IMR-90 (cell line): ENCODE results near the gene UNC13B. TPM values are rescaled to one million over a fixed set of nuclear protein-coding genes. Genes with fewer than 3 reads are reported as not detected.

Experiments used
- ATAC-seq: fragments of 200-7000 bp; cut with Tn5 transposase; 2 replicates; pipeline ENCODE4 v1.9.1; 2020; ENCODE audit warnings: low read depth, mild to moderate bottlenecking, moderate library complexity
- BruUV-seq: library from RNA; stranded (reverse); fragments of 400-500 nt; replicated peaks from 2 replicates; lab custom pipeline; 2021; lab: Mats Ljungman, UMichigan
- CTCF ChIA-PET: fragments of 300-600 bp; formaldehyde crosslinking; extraction: SDS; loops from one replicate; lab custom pipeline; 2021; ENCODE audit warnings: antibody characterized with exemption; lab: Yijun Ruan, JAX
- POLR2A ChIA-PET: fragments of 300-600 bp; sonication (Branson Sonifier 250); formaldehyde crosslinking; loops from one replicate; lab custom pipeline; 2022; ENCODE audit warnings: antibody characterized with exemption; ENCODE audit not compliant: unreplicated experiment; lab: Charles Lee
- DNase-seq: peaks from one replicate; pipeline ENCODE4 v3.0.0; 2013
- H2AFZ ChIP-seq: replicated peaks from 2 replicates; pipeline ENCODE3; 2013; ENCODE audit warnings: low read length, mild to moderate bottlenecking; ENCODE audit not compliant: poor library complexity
- H2AK5ac ChIP-seq: 2 replicates; pipeline ENCODE4 v1.6.1; 2013; ENCODE audit warnings: low read depth, low read length, inconsistent platforms
- H2AK9ac ChIP-seq: replicated peaks from 2 replicates; pipeline ENCODE3; 2013; ENCODE audit warnings: mild to moderate bottlenecking, low read depth, low read length, moderate library complexity; ENCODE audit not compliant: poor library complexity
- H2BK120ac ChIP-seq: 2 replicates; pipeline ENCODE4 v1.6.1; 2013; ENCODE audit warnings: low read depth, low read length, inconsistent platforms
- H2BK15ac ChIP-seq: 3 replicates; pipeline ENCODE4 v1.6.1; 2013; ENCODE audit warnings: low read depth, low read length, inconsistent platforms
- H2BK20ac ChIP-seq: 2 replicates; pipeline ENCODE4 v1.6.1; 2013; ENCODE audit warnings: low read depth, mild to moderate bottlenecking, inconsistent platforms, low read length, moderate library complexity
- H2BK5ac ChIP-seq: 2 replicates; pipeline ENCODE4 v1.6.1; 2013; ENCODE audit warnings: mild to moderate bottlenecking, low read depth, low read length, inconsistent platforms; ENCODE audit not compliant: poor library complexity, severe bottlenecking
- H3K14ac ChIP-seq: replicated peaks from 2 replicates; pipeline ENCODE4 v1.6.1; 2013; ENCODE audit warnings: low read depth, low read length, inconsistent platforms
- H3K18ac ChIP-seq: 2 replicates; pipeline ENCODE4 v1.6.1; 2013; ENCODE audit warnings: low read depth, low read length, control low read depth
- H3K23ac ChIP-seq: 2 replicates; pipeline ENCODE4 v1.6.1; 2013; ENCODE audit warnings: low read depth, low read length, inconsistent platforms
- H3K27ac ChIP-seq: 2 replicates; pipeline ENCODE4 v1.5.1; 2013; ENCODE audit warnings: mild to moderate bottlenecking, control low read depth, low read length; ENCODE audit not compliant: insufficient read depth
- H3K27me3 ChIP-seq: 2 replicates; pipeline ENCODE4 v1.6.1; 2013; ENCODE audit warnings: low read length; ENCODE audit not compliant: control insufficient read depth, insufficient read depth
- H3K36me3 ChIP-seq: 2 replicates; pipeline ENCODE4 v1.6.1; 2013; ENCODE audit warnings: low read length, mixed read lengths; ENCODE audit not compliant: control insufficient read depth, insufficient read depth
- H3K4ac ChIP-seq: 2 replicates; pipeline ENCODE4 v1.6.1; 2013; ENCODE audit warnings: low read depth, low read length, inconsistent platforms
- H3K4me1 ChIP-seq: 2 replicates; pipeline ENCODE4 v1.6.1; 2013; ENCODE audit warnings: low read length, mixed read lengths; ENCODE audit not compliant: control insufficient read depth, insufficient read depth
- H3K4me2 ChIP-seq: 2 replicates; pipeline ENCODE4 v1.6.1; 2013; ENCODE audit warnings: low read depth, mild to moderate bottlenecking, control low read depth, low read length, moderate library complexity
- H3K4me3 ChIP-seq: 2 replicates; pipeline ENCODE4 v1.5.1; 2013; ENCODE audit warnings: low read depth, mild to moderate bottlenecking, control low read depth, low read length, moderate library complexity; ENCODE audit not compliant: insufficient read depth
- H3K56ac ChIP-seq: 2 replicates; pipeline ENCODE4 v1.6.1; 2013; ENCODE audit warnings: low read length, inconsistent platforms; ENCODE audit not compliant: insufficient read depth; ENCODE audit errors: extremely low read depth
- H3K79me1 ChIP-seq, 2 experiments: 2 replicates each; pipeline ENCODE4 v1.6.1; 2013; ENCODE audit warnings: low read length in 2 of 2, inconsistent platforms in 1 of 2, low read depth in 1 of 2
- H3K9ac ChIP-seq: 2 replicates; pipeline ENCODE4 v1.6.1; 2013; ENCODE audit warnings: low read depth, low read length, control low read depth
- H3K9me1 ChIP-seq: 2 replicates; pipeline ENCODE4 v1.6.1; 2013; ENCODE audit warnings: low read length, inconsistent platforms; ENCODE audit not compliant: insufficient read depth
- H3K9me3 ChIP-seq: 2 replicates; pipeline ENCODE4 v1.6.1; 2013; ENCODE audit warnings: low read length; ENCODE audit not compliant: control insufficient read depth, insufficient read depth
- H4K20me1 ChIP-seq: 2 replicates; pipeline ENCODE4 v1.6.1; 2013; ENCODE audit warnings: low read length, inconsistent platforms; ENCODE audit not compliant: insufficient read depth
- H4K5ac ChIP-seq: 2 replicates; pipeline ENCODE4 v1.6.1; 2013; ENCODE audit warnings: mild to moderate bottlenecking, low read depth, low read length, control low read depth
- H4K8ac ChIP-seq, 2 experiments: 2 replicates each; pipeline ENCODE4 v1.6.1; 2013; ENCODE audit warnings: low read depth in 2 of 2, low read length in 2 of 2, control low read depth in 1 of 2, inconsistent platforms in 1 of 2
- H4K91ac ChIP-seq: 2 replicates; pipeline ENCODE4 v1.6.1; 2013; ENCODE audit warnings: low read depth, low read length, inconsistent platforms; ENCODE audit not compliant: insufficient read depth
- MAFK ChIP-seq: IDR thresholded peaks from 2 replicates; pipeline ENCODE4 v1.6.1; 2012; ENCODE audit warnings: low read depth, low read length, improper control_type of control experiment
- MAZ ChIP-seq: IDR thresholded peaks from 2 replicates; pipeline ENCODE4 v1.6.1; 2012; ENCODE audit warnings: low read depth, mild to moderate bottlenecking, low read length, improper control_type of control experiment, moderate library complexity, borderline replicate concordance
- RAD21 ChIP-seq: IDR thresholded peaks from 2 replicates; pipeline ENCODE4 v1.6.1; 2012; ENCODE audit warnings: low read length, improper control_type of control experiment
- RFX5 ChIP-seq: IDR thresholded peaks from 2 replicates; pipeline ENCODE4 v1.8.0; 2012; ENCODE audit warnings: low read depth, mild to moderate bottlenecking, low read length, moderate library complexity
- WGBS, 2 experiments: methylation state at CpG; one replicate each; pipeline versions ENCODE4 v1.1.5 to v1.1.7; 2013; ENCODE audit warnings: missing lambda C conversion rate in 2 of 2; ENCODE audit not compliant: insufficient read length in 1 of 2; ENCODE audit errors: extremely low coverage in 2 of 2; 5-methylcytosine and 5-hydroxymethylcytosine counted together
- dilution Hi-C: fragments of 300-500 bp; cut with HindIII; formaldehyde crosslinking; loops from one replicate; pipeline ENCODE4 v1.14.3; 2018; ENCODE audit warnings: low sequenced_read_pairs; ENCODE audit not compliant: unreplicated experiment
- in situ Hi-C: fragments of 300-500 bp; cut with MboI; formaldehyde crosslinking; loops from 3 replicates; pipeline ENCODE4 v1.14.3; 2019; ENCODE audit warnings: low sequenced_read_pairs, inconsistent platforms, mixed read lengths
- intact Hi-C: fragments of 100-400 bp; cut with micrococcal nuclease; formaldehyde crosslinking; loops from 2 replicates; pipeline ENCODE4 v1.10.0; 2022
- polyA plus RNA-seq, 3 experiments: library from polyadenylated mRNA; depleted of rRNA; stranded (reverse); fragments of >200 nt; gene quantifications; 2 replicates each; pipeline ENCODE4 v1.2.3, GENCODE V29; 2012; ENCODE audit warnings: low replicate concordance in 1 of 3
- total RNA-seq: library from RNA; depleted of rRNA; stranded (reverse); fragments of >200 nt; gene quantifications from 2 replicates; pipeline ENCODE4 v1.2.3, GENCODE V29; 2012
- TF ChIP-seq, protein P1 (sequence below): conservative IDR thresholded peaks from 2 replicates; pipeline ENCODE4 v1.5.1; 2012; ENCODE audit warnings: mild to moderate bottlenecking, low read depth, low read length, improper control_type of control experiment

UNC13B gene
- total and polyA plus RNA-seq, 2 of the 4 experiments (the other 2 are of a cell fraction) = 7.5 to 14.3 TPM

DNA sequence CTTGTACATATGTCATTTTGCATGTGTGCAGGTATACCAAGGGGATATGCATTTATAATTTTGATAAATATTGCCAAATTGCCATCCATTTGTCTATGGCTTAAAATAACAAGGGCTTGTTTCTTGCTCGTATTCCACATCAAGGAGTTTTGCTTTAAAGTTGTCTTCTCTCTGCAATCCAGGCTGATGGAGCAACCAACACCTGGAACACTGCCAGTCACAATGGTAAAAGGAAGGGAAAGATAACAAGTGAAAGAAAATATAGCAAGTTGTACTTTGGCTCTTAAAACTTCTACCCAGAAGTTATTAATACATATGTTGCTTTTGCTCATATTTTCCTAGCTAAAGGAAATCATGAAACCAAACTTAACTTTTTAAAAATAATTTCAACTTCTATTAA is 156.9 kb downstream of the UNC13B start:
- Histone ChIP-seq H2AK5ac (no peak overlapping the region), H3K79me1 (no peaks in the 10 kb centered on the region), H3K9me1 (no peaks in the 10 kb centered on the region), H2BK5ac (no peak overlapping the region), H4K8ac (no peak overlapping the region), H3K9me3 (no peaks in the 10 kb centered on the region), H3K36me3 (peaks cover 1% of the 10 kb centered on the region; the same call in 1 of the 2 replicates), H3K4ac (no peak overlapping the region), H4K91ac (no peak overlapping the region), H2BK120ac (no peak overlapping the region), H3K9ac (no peak overlapping the region), H3K4me3 (no peak overlapping the region), H2BK20ac (no peak overlapping the region), H3K27me3 (no peaks in the 10 kb centered on the region), H4K20me1 (no peaks in the 10 kb centered on the region), H3K27ac (no peak overlapping the region), H3K4me2 (no peak overlapping the region), H4K5ac (no peak overlapping the region), H3K18ac (no peak overlapping the region), H3K4me1 (no peaks in the 10 kb centered on the region; the same call in 1 of the 2 replicates), H3K56ac (no peak overlapping the region), H2BK15ac (no peak overlapping the region), H3K14ac (no peak overlapping the region), H2AK9ac (no peak overlapping the region), H3K23ac (no peak overlapping the region), H2AFZ (no peak overlapping the region)
- TF ChIP-seq MAFK (no peak), RAD21 (no peak), RFX5 (no peak), MAZ (no peak)
- TF ChIP-seq, protein P1, sequence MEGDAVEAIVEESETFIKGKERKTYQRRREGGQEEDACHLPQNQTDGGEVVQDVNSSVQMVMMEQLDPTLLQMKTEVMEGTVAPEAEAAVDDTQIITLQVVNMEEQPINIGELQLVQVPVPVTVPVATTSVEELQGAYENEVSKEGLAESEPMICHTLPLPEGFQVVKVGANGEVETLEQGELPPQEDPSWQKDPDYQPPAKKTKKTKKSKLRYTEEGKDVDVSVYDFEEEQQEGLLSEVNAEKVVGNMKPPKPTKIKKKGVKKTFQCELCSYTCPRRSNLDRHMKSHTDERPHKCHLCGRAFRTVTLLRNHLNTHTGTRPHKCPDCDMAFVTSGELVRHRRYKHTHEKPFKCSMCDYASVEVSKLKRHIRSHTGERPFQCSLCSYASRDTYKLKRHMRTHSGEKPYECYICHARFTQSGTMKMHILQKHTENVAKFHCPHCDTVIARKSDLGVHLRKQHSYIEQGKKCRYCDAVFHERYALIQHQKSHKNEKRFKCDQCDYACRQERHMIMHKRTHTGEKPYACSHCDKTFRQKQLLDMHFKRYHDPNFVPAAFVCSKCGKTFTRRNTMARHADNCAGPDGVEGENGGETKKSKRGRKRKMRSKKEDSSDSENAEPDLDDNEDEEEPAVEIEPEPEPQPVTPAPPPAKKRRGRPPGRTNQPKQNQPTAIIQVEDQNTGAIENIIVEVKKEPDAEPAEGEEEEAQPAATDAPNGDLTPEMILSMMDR = no peak
- DNase-seq (no peak), ATAC-seq (no peak)
- BruUV-seq = no TSS peak
- CTCF ChIA-PET = no interaction called here
- in situ Hi-C loops (no loop called here), dilution Hi-C loops (no loop called here), intact Hi-C loops (no loop called here)
- POLR2A ChIA-PET = no interaction called here
- no CpG with 5 or more reads among the region's 1 CpG for WGBS, 2 experiments
